CD4-positive, alpha-beta T cell treated with Interleukin-6 at 100 ng/mL for 8 hours (primary cell): Measurements from ENCODE around the gene UNC5C.

Source experiments
- DNase-seq: peaks from one replicate; pipeline ENCODE4 v3.0.0-alpha.2; 2020; ENCODE audit warnings: mixed read lengths, low spot score

UNC5C gene

DNA sequence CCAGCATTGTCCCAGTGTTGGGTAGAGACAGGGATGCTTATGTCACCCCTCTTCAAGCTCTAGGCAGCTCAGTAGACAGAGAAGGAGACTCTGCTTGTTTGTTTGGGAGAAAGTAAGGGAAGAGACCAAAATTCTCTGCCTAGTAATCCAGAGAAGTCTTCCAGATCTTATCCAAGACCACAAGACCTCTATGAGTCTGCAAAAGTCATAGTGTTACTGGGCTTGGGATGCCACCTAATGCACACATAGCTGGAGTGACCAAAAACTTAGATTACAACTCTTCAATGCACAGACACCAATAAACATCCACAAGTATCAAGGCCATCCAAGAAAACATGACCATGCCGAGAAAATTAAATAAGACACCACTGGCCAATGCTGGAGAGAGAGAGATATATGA is 205.5 kb downstream of the UNC5C start:
- DNase-seq: no peak

DNA sequence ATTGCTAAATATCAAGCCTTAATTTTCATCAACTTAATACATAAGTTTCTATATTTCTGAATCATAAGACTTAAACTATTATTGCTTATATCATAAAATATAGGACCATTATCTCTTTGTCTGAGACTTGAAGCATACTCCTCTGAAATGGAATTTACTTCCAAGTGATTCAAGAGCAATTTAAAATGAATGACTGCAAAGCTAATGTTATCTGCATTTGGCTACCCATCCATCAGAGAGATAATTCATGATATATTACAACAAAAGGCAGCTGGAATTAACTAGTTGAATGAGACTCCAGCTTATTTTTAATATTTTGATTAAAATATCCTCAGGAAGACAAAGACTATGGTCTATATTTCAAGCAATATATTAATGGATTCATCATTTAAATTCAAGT is 208.6 kb downstream of the UNC5C start:
- no peak for DNase-seq

DNA sequence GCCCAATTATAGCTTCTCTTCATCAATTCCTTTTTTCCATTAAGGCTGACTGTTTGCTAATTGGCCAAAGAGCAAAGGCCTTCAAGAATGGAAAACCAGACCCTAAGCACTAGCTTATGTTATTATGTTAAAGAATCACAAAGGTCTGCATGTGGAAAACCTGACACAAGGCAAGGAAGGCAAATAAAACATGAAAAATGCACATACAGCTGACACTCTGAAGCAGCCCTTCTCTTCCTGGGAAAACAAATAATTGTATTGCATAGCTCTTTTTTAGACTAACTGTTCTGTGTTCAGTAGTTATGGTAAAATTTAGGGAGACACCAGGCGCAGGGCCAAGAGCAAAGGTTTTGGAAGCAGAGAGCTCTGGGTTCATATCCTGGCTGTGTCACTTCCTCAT is 223.1 kb downstream of the UNC5C start:
- DNase-seq: no peak

DNA sequence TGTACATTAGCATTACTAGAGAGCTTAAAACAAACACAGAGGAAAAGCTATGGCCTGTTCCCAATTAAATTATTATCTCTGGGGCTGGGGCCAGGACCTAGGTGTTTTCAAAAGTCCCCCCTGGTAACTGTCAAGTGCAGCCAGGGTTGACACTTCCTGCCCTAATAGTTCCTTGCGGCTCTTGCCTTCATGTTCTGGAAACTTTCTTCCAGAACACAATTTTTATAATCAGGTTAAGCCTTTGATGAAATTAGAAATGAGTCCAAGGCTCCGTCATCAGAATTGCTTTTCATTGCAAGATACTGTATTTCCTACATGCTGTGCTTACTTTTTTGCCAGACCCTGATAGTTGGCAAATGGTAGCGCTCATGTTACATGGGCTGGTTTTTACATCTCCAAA is 229.6 kb downstream of the UNC5C start:
- no peak for DNase-seq

DNA sequence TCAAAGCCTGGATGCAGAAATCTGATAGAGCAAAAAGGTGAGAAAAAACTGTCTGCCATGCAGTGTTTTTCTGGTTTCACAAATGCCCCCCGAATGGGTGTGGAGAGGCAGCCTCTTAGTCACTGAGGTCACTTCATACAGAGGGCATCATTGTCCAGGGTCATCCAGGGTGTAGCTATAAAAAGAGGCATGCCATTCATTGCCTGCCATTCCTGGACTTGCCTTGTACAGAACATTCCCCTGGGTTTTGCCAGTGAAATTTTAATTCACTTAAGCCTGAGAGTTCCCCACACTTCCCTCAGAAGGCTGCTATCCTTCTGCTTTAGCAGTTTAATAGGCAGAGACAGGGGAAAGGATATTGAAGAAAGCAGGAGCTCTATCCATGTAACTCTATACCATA is 230.3 kb downstream of the UNC5C start:
- DNase-seq: no peak

DNA sequence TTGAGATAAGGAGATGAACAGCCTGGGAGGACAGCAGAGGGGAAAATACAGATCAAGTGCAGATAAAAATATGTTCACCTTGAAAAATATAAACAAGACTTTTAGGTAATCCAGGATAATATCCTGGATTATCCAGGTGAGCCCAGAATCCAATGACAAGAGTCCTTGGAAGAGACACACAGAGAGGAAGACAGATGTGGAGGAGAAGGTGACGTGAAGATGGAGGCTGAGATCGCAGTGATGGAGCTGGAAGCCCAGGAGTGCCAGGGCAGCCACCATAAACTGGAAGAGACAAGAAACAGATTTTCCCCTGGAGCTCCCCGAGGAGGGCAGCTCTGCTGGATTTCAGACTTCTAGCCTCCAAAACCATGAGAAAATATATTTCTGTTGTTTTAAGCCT is 230.7 kb downstream of the UNC5C start:
- no peak for DNase-seq

DNA sequence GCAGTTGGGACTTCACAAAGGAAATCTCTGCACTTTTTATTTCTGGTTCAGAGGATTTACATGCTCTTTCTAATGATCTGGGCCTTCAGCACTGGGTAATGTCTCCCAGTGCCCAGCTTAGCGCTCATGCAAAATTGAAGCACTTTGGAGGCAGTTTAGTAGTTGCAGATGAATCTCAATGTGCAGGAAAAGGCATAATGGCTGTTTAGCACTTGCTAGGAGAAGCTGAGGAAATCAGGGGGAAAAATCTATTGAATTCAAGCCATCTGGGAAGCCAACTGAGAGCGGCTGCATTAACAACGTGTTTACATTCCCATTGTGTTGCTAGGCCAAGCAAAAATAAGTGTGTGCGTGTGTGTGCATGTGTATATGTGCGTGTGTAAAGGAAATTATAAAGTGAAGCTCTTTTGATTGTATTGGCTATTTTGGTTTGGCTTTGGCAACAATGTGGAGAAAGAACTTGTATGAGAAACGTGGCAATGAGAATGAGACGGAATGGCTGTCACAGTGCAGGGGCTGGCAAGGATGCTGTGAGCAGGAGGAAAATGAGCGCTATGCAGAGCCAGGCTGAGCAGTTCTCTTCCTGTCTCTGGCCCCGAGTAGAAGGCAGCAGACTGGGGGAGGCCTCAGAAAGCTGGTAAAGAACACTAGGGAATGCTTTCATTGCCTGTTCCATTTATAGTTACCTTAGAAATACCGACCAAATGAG is 231.5 kb downstream of the UNC5C start:
- no peak for DNase-seq

DNA sequence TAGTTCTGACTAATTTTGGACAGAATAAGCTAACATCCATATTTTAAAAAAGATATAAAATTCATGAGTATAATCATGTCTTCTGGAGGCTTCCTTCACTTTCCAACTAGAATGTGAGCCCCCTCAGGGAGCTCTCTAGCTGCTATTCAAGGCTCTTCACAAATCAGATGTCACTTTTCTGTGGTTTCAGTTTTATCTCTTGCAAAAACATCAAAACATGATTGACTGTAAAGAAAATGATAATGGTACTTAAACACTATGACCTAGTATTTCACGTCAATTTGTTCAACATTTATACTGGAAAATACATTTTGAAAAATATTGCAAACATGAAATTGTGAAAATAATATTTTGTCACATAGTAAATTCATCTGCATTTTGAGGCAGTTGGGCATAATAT is 234.2 kb downstream of the UNC5C start:
- no peak for DNase-seq

DNA sequence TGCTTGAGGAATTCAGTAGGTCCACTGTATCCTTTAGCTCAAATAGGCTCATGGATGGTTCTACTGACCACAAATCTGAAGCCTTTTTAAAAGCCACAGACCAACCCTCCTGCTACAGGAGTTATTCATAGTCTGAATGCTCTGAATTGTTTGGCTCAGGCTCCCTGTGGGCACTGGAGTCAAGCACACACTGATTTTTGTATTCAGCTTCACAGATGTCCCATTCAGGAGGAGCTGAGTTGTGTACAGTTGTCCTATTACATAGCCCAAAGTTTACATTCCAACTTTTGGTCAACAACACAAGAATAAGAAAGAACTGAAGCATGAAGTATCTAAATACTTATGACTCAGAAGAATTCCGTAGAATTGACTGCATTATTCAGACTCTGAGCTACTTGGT is 243.9 kb downstream of the UNC5C start:
- no peak for DNase-seq

DNA sequence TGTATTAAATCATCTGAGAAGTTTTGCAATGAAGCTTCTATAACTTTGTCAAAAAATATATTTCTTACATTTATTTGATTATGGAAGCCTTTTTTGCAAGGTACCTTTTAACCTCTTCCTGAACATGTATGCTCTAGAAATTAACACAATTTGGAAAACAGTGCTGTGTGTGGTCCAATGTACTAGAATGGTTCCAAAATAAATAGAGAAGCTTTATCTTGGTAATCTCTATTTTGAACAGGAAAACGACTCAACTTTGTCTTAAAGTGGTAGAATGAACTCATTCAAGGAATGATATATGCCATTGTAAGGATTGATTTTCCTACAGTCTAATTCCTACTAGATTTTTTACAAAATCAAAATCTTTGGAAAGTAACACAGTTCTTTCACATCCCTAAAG is 248.5 kb downstream of the UNC5C start:
- DNase-seq: no peak

DNA sequence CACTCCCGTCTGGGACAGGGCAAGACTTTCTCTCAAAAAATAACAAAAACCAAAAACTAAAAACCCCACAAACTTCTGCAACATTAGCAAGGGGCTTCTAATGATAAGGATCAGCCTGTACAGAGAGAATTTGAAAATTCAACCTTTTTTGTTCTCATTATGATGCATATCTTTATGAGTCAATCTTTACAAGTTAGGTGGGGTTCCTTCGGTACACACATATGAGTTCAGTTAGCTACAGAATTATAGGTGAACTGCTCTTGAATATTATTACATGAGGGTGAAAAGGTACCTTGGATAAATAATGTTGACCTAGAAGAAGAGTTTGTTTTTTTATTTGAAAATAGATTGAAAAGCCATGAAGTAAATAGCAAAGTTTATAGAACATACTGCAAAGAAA is 252.7 kb downstream of the UNC5C start:
- no peak for DNase-seq

DNA sequence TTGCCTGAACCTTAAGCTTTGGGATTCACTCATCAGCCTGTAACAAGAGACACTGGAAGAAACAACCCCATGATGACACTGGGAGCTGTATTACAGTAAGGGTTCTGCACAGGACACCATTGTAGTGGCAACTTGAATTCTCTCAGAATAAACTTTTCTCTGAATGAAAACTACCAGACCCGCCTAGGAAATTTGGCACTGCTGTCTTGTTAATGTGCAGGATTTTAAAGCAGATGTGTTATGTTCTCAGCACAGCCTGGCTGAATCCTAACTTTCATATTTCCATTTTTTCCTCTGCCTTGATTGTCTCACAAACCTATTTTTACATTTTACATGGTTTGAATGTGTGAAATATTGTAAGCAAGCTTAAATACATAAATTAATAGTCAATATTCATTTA is 253.6 kb downstream of the UNC5C start:
- DNase-seq: no peak

DNA sequence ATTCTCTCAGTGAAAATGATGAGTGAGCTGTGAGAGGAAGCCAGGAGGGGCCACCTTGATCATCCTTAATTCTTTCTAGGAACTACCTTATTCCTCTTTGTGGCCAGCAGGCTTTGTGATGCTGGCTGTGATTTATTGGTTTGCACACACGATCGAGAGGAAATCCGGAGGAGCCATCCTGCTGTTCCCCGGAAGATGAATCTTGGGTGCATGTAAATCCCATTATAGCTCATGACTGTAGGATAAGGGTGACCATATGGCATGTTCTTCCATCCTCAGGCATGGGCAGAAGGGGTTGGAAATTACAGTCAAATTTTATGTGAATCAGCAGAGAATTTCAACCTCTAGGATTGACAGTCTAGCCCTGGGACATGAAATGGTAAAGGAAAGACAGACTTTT is 254.5 kb downstream of the UNC5C start:
- no peak for DNase-seq

DNA sequence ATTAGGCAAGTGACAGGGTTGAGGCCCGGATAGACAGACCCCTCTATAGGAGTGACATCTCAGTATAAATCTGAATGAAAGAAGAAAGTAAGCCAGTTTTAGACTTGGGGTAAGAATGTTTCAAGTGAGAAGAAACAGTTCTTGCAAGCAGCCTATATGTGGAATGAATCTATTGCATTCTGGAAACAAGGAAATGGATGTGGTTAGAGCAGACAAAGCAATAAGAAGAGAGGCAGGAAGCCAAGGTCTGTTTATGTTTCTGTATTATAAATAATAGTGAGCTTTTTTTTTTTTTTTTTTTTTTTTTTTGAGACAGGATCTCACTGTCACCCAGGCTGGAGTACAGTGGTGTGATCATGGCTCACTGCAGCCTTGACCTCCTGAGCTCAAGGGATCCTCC is 255.8 kb downstream of the UNC5C start:
- peak; percentile 23 for DNase-seq

DNA sequence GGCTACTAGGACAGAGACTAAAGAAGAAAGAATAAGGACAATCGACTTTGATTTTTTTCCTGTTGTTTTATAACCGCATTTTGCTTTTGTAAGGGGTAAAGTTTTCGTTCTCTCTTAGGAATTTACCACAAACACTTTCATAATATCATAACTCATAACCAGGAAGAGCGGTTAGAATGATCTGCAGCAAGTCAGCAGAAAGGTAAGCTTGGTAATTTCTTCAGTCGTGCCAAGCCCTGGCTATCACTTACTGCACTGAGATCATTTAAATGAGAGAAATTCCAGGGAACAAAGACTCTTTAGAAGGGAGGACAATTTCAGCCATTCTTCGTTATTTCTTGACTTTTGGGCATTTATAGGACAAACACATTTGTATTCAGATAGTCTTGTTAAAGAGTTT is 258.1 kb downstream of the UNC5C start:
- peak; percentile 2 for DNase-seq

DNA sequence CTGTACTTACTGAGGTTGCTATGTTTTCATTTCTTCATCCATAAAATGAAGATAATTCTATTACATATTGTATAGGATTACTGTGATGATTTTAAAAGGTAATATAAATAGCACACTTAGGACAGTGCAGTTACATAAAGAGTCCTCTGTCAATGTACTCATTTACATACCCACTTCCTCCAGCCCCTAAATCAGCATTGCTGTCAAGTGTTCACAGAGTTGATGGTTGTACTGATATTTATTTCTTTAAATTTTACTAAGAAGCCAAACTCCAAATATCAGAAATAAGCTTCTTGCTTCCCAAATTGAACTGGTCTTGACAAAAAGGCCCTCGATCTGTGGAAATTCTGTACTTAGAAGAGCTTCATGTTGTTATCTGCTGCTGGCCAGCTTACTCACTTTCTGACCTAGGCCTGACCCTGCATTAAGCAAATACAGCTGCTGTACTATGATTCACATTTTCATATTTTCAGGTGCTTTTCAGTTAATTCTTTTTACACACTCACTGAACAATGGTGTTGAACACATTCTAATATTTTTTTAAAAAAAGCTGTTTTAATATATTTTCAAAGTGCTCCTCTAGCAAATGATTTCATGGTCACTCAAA is 259.6 kb downstream of the UNC5C start:
- DNase-seq: no peak

DNA sequence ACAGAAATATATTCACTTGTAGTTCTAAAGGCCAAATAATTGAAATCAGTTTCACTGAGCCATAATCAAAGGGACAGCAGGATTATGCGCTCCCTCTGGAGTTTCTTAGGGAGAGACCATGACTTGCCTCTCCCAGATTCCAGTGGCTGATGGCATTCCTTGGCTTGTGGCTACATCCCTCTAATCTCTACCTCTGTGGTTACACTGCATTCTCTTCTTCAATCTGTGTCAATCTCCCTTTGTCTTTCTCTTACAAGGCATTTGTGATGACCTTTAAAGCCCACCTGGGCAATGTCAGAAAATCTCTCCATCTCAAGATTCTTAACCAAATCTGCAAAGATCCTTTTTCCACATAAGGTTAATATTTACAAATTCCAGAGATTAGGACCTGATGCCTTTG is 260.2 kb downstream of the UNC5C start:
- no peak for DNase-seq

DNA sequence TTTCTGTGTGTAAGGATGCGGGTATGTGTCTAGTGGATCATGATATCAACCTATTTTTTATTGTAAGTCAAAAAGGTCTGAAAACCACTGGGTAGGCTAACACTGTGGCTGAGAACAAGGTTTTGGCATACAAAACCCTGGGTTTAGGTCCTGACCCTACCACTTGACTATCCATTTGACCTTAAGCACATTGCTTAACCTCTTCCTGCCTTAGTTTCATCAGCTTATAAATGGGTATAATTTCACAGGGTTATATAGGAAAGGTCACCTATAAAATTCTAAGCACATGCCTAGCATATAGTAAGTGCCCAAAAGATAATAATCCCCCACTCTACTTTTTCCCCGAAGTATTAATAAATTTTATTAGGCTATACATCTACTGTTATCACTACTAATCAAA is 263.0 kb downstream of the UNC5C start:
- no peak for DNase-seq

DNA sequence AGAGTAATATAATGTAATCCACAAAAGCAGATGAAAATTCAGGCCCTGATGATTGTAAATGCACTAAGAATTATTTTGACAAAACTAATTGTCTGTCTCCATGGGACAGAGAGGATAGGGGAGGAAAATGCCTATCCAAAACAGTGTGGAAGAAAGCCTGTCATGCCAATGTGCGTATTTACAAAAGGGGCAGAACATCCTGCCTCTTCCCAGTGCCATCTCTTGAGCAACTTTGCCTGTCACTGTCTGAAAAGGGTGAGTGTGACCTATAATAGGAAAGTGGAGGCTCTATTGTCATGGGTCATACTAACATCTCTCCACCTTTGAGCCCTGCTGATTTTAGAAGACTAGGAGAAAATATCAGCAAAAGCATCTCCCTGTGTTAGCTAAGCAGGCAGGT is 264.1 kb downstream of the UNC5C start:
- no peak for DNase-seq

DNA sequence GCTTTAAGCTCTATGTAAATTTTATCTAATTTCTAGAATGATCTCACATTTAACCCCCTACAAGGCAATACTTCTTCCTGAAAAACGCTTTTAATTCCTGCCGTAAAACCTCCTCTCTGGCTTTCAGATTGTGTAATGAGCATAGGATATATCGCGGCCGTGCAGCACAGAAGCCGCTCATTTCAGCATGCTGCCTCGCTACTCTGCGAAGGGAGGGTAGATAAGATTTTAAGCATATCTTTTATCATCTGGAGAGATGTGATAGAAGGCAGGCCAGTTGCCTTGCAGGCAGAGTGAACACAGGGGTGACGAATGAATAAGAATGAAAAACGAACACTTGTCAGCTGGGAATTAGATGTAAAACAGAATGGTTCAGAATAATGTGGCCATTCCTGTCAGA is 265.5 kb downstream of the UNC5C start:
- no peak for DNase-seq

DNA sequence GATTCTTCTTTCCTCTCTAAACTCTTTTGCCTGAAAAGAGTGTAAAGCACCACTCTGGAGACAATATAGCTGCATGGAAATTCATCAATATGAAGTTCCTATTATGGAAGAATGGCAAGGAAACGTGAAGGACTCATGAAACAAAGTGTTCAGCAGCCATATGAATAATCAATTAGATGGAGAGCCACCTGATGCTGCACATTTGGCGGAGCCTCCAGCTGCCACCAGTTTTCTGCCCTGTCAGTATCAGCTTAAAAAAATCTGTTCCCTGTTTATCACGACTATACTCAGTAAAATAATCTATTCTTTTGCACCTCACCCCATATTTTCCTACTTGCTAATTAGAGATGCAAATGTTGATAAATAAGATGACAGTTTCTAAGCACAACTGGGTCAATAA is 276.0 kb downstream of the UNC5C start:
- DNase-seq: no peak

DNA sequence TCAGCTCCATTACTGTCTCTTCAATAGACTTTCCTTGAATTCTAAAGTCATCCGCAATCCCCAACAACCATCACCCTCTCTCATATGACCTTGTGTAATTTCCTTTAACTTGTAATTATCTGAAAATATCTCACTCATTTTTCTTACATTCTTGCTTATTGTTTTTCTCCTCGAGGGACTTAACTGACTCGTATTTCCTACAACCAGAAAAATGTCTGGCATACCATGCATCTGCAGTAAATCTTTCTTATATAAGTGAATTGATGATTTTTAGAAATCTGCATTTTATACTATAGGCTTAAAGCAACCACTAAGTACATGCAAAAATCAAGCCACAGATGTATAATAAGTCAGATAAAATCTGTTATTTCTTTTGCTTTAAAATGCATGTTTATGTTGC is 276.7 kb downstream of the UNC5C start:
- DNase-seq: no peak

DNA sequence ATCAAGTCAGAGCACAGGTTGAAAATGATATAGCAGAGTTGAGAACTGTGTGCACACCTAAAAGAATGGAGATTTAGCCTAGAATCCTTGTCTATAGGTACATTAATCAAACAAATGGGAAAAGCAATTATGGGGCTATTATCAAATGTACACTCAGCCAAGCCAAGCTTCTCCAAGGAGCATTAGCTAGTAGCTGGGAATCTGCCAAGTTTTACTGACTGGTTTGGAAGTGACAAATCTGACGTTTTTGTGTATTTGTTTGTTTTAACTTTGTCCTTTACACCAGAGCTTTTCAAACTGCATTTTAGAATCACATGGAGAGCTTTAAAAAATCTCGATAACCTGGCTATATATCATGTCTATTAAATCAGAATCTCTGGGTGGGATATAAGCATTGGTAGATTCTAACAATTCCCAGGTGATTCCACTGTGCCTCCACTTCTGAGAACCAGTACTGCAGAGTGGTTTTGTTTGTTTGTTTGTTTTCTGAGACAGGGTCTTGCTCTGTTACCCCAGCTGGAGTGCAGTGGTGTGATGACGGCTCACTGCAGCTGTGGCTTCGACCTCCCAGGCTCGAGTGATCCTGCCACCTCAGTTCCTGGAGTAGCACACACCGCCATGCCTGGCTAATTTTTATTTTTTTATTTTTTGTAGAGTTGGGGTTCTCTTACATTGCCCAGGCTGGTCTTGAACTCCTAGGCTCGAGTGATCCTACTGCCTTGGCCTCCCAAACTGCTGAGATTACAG is 279.8 kb downstream of the UNC5C start:
- no peak for DNase-seq

DNA sequence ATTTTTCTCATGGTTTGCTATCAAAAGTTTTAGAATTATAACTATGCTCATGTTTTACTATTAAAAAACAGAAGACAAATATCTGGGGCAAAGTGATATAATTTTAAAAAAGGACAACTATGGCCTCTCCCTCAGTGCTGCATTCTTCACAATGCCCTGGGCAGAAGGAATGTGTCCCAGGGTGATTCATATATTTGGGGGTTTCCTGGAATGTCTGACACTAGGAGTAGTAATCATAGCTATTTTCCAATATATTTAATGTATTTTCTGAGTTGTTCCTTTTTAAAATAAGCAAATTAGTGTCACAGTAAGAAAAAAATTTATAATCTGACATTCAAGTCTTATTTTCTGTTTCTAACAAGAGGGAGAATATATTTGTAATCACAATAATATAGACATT is 281.7 kb downstream of the UNC5C start:
- DNase-seq: no peak
